ENCODE measurements around the gene PKP4. TPM values are rescaled to one million over a fixed set of nuclear protein-coding genes. Genes with fewer than 3 reads are reported as not detected.

Gene PKP4
- total and polyA plus RNA-seq, 2 donors (not counting 1 experiment from before 2014, with no cell fraction given): 2.0 to 13.3 TPM

- Histone ChIP-seq H2AFZ (ENCODE audit: insufficient read depth, low read depth, low read length, poor library complexity, severe bottlenecking) (no peak overlapping the region), H3K79me2 (ENCODE audit: control insufficient read depth, insufficient read depth, low read length) (no peaks in the 10 kb centered on the region), H3K4me3 (ENCODE audit: control extremely low read depth in 1 of 5, extremely low read depth in 1 of 5, insufficient read depth in 1 of 5, low read depth in 2 of 5, low read length in 4 of 5) (no peak overlapping the region), H3K4me2 (replicated peaks; ENCODE audit: low read depth, low read length, poor library complexity, severe bottlenecking) (no peak overlapping the region), H3K27me3 (replicated peaks in 1 of 4; ENCODE audit: control extremely low read depth in 1 of 4, control insufficient read depth in 3 of 4, insufficient read depth in 4 of 4, low read length in 3 of 4) (no peaks in the 10 kb centered on the region), H3K36me3 (replicated peaks in 1 of 2; ENCODE audit: control extremely low read depth in 1 of 2, control insufficient read depth in 1 of 2, extremely low read depth in 1 of 2, insufficient read depth in 2 of 2, low read length in 1 of 2) (no peaks in the 10 kb centered on the region), H4K20me1 (ENCODE audit: control insufficient read depth, insufficient read depth, low read length, poor library complexity, severe bottlenecking) (no peaks in the 10 kb centered on the region), H3K9ac (ENCODE audit: low read length) (no peak overlapping the region), H3K27ac (ENCODE audit: low read length in 2 of 2) (no peak overlapping the region), H3K4me1 (ENCODE audit: control insufficient read depth in 2 of 2, insufficient read depth in 2 of 2, low read length in 2 of 2) (no peaks in the 10 kb centered on the region), H3K9me3 (ENCODE audit: control extremely low read depth in 1 of 3, control insufficient read depth in 2 of 3, insufficient read depth in 1 of 3, low read length in 2 of 3) (no peaks in the 10 kb centered on the region)
- no peak for DNase-seq
- no peak for ATAC-seq (ENCODE audit: low read depth)
- POLR2A ChIA-PET: no interaction called here
- intact Hi-C loops (cut with micrococcal nuclease): no loop called here
- Mint-ChIP-seq H3K9me3 (ENCODE audit: insufficient read depth) (no peaks in the 10 kb centered on the region), H3K27ac (no peak overlapping the region), H3K27me3 (no peaks in the 10 kb centered on the region), H3K4me3 (no peak overlapping the region), H3K4me1 (peaks cover 1% of the 10 kb centered on the region)
- TF ChIP-seq EZH2 (IDR thresholded peaks at IDR 0.05; ENCODE audit: borderline replicate concordance, insufficient read depth, low read depth, low read length, poor library complexity, severe bottlenecking) (no peak), CTCF (IDR thresholded peaks at IDR 0.05) (no peak)
- WGBS (ENCODE audit: insufficient coverage): 89% methylated on average over 1 of the region's 1 CpG
- CTCF ChIA-PET: no interaction called here
Observed at GRCh38 chr2:158659483-158659882, 202.7 kb downstream of the PKP4 start.

GRCh38 chr2:158661231-158661630 is 204.5 kb downstream of the PKP4 start:
- no peak for TF ChIP-seq CTCF (IDR thresholded peaks at IDR 0.05)
- no peak for TF ChIP-seq EZH2 (IDR thresholded peaks at IDR 0.05; ENCODE audit: borderline replicate concordance, insufficient read depth, low read depth, low read length, poor library complexity, severe bottlenecking)
- H3K4me3 Mint-ChIP-seq: no peak overlapping the region
- Histone ChIP-seq H3K9me3 (ENCODE audit: control extremely low read depth in 1 of 3, control insufficient read depth in 2 of 3, insufficient read depth in 1 of 3, low read length in 2 of 3) (no peaks in the 10 kb centered on the region), H4K20me1 (ENCODE audit: control insufficient read depth, insufficient read depth, low read length, poor library complexity, severe bottlenecking) (no peaks in the 10 kb centered on the region), H3K4me1 (ENCODE audit: control insufficient read depth in 2 of 2, insufficient read depth in 2 of 2, low read length in 2 of 2) (no peaks in the 10 kb centered on the region), H3K9ac (ENCODE audit: low read length) (no peak overlapping the region), H3K27ac (ENCODE audit: low read length in 2 of 2) (no peak overlapping the region), H3K36me3 (replicated peaks in 1 of 2; ENCODE audit: control extremely low read depth in 1 of 2, control insufficient read depth in 1 of 2, extremely low read depth in 1 of 2, insufficient read depth in 2 of 2, low read length in 1 of 2) (no peaks in the 10 kb centered on the region), H3K4me2 (replicated peaks; ENCODE audit: low read depth, low read length, poor library complexity, severe bottlenecking) (no peak overlapping the region), H3K79me2 (ENCODE audit: control insufficient read depth, insufficient read depth, low read length) (no peaks in the 10 kb centered on the region), H3K27me3 (replicated peaks in 1 of 4; ENCODE audit: control extremely low read depth in 1 of 4, control insufficient read depth in 3 of 4, insufficient read depth in 4 of 4, low read length in 3 of 4) (no peaks in the 10 kb centered on the region), H3K4me3 (ENCODE audit: control extremely low read depth in 1 of 5, extremely low read depth in 1 of 5, insufficient read depth in 1 of 5, low read depth in 2 of 5, low read length in 4 of 5) (no peak overlapping the region), H2AFZ (ENCODE audit: insufficient read depth, low read depth, low read length, poor library complexity, severe bottlenecking) (no peak overlapping the region)
- no peaks in the 10 kb centered on the region for H3K9me3 Mint-ChIP-seq (ENCODE audit: insufficient read depth)
- intact Hi-C loops (cut with micrococcal nuclease): no loop called here
- POLR2A ChIA-PET: no interaction called here
- WGBS (ENCODE audit: insufficient coverage): 98% methylated on average over 14 of the region's 14 CpGs
- no peak overlapping the region for H3K27ac Mint-ChIP-seq
- no peaks in the 10 kb centered on the region for H3K27me3 Mint-ChIP-seq
- no peak for ATAC-seq (ENCODE audit: low read depth)
- CTCF ChIA-PET: no interaction called here
- no peak for DNase-seq
- peaks cover 1% of the 10 kb centered on the region for H3K4me1 Mint-ChIP-seq
